Retinal pigment epithelial cell (primary cell): ENCODE measurements around the gene HPCAL1.
"Not testable (repeated sequence)": the region's sequence is repeated elsewhere in the genome, so short reads cannot be mapped to it uniquely, and the experiment has no call there.

ENCODE experiments used
- DNase-seq: peaks from one replicate; pipeline ENCODE4 v3.0.0-alpha.2; 2010; ENCODE audit warnings: low read depth
- H3K4me3 ChIP-seq: 2 replicates; pipeline ENCODE4 v1.5.1; 2011; ENCODE audit warnings: mild to moderate bottlenecking, low read length, control low read depth, moderate library complexity
- CTCF ChIP-seq: conservative IDR thresholded peaks from 2 replicates; pipeline ENCODE4 v1.5.1; 2011; ENCODE audit warnings: low read depth, low read length, control low read depth, inconsistent platforms

Gene HPCAL1

GRCh38 chr2:10294077-10294476 lies 8.6 kb upstream of the HPCAL1 start:
- DNase-seq = no peak
- TF ChIP-seq CTCF = no peak
- no peak overlapping the region for H3K4me3 ChIP-seq

GRCh38 chr2:10295649-10296048 lies 7.1 kb upstream of the HPCAL1 start:
- DNase-seq = not testable (repeated sequence)

GRCh38 chr2:10296142-10296541 lies 6.6 kb upstream of the HPCAL1 start:
- no peak overlapping the region for H3K4me3 ChIP-seq
- DNase-seq = no peak
- no peak for TF ChIP-seq CTCF

More at GRCh38 chr2:10295649-10296048, 7.1 kb upstream of the HPCAL1 start:
- H3K4me3 ChIP-seq = not testable (repeated sequence)

- DNase-seq = no peak
- no peak overlapping the region for H3K4me3 ChIP-seq
- no peak for TF ChIP-seq CTCF
Measured at GRCh38 chr2:10297191-10297830, 5.4 kb upstream of the HPCAL1 start.

- H3K4me3 ChIP-seq = no peak overlapping the region
- no peak for DNase-seq
- TF ChIP-seq CTCF = no peak
Measured at GRCh38 chr2:10297959-10298531, 4.7 kb upstream of the HPCAL1 start.

- DNase-seq, H3K4me3 ChIP-seq: not testable (repeated sequence)
Measured at GRCh38 chr2:10298777-10299176, 3.9 kb upstream of the HPCAL1 start.

GRCh38 chr2:10300328-10300920 lies 2.3 kb upstream of the HPCAL1 start:
- H3K4me3 ChIP-seq = no peak overlapping the region
- no peak for DNase-seq
- no peak for TF ChIP-seq CTCF

GRCh38 chr2:10300997-10301940 lies 1.4 kb upstream of the HPCAL1 start:
- TF ChIP-seq CTCF = no peak

More at GRCh38 chr2:10300997-10301940, 1.4 kb upstream of the HPCAL1 start:
- no peak overlapping the region for H3K4me3 ChIP-seq
- DNase-seq = no peak
